HUES6 (cell line): ENCODE data around the gene FOXF2.

ENCODE experiments used
- H3K27ac ChIP-seq: 2 replicates; pipeline ENCODE4 v1.7.0; 2013; ENCODE audit warnings: low read depth, mild to moderate bottlenecking, low read length, inconsistent platforms
- H3K27me3 ChIP-seq: 2 replicates; pipeline ENCODE4 v1.6.1; 2013; ENCODE audit warnings: low read length; ENCODE audit not compliant: control insufficient read depth, insufficient read depth
- H3K36me3 ChIP-seq: 2 replicates; pipeline ENCODE4 v1.6.1; 2013; ENCODE audit warnings: low read length; ENCODE audit not compliant: control insufficient read depth, insufficient read depth
- H3K4me1 ChIP-seq: 2 replicates; pipeline ENCODE4 v1.6.1; 2013; ENCODE audit warnings: low read length; ENCODE audit not compliant: control insufficient read depth, insufficient read depth
- H3K4me3 ChIP-seq: 2 replicates; pipeline ENCODE4 v1.5.1; 2013; ENCODE audit warnings: low read depth, low read length
- H3K9ac ChIP-seq: one replicate; pipeline ENCODE4 v1.6.1; 2013; ENCODE audit warnings: mild to moderate bottlenecking, low read length
- H3K9me3 ChIP-seq: 2 replicates; pipeline ENCODE4 v1.6.1; 2013; ENCODE audit warnings: low read depth, low read length; ENCODE audit not compliant: control insufficient read depth, insufficient read depth

Gene FOXF2

DNA sequence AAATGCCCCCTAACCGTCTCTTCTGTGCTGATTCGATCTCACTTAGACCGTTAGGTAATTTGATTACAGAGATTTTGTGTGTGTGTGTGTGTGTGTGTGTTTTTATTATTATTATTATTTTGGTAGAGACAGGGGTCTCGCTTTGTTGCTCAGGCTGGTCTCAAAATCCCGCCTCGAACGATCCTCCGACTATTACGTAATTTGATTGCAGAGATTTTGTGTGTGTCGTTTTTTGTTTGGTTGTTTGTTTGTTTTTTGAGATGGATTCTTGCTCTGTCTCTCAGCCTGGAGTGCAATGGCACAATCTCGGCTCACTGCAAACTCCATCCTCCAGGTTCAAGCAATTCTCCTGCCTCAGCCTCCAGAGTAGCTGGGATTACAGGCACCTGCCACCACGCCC is 28.3 kb downstream of the FOXF2 start:
- Histone ChIP-seq H3K9ac (no peak overlapping the region), H3K27me3 (no peaks in the 10 kb centered on the region), H3K9me3 (peaks cover 14% of the 10 kb centered on the region), H3K36me3 (no peaks in the 10 kb centered on the region), H3K4me3 (no peak overlapping the region), H3K4me1 (peaks cover 10% of the 10 kb centered on the region; the same call in 1 of the 2 replicates), H3K27ac (no peak overlapping the region)

DNA sequence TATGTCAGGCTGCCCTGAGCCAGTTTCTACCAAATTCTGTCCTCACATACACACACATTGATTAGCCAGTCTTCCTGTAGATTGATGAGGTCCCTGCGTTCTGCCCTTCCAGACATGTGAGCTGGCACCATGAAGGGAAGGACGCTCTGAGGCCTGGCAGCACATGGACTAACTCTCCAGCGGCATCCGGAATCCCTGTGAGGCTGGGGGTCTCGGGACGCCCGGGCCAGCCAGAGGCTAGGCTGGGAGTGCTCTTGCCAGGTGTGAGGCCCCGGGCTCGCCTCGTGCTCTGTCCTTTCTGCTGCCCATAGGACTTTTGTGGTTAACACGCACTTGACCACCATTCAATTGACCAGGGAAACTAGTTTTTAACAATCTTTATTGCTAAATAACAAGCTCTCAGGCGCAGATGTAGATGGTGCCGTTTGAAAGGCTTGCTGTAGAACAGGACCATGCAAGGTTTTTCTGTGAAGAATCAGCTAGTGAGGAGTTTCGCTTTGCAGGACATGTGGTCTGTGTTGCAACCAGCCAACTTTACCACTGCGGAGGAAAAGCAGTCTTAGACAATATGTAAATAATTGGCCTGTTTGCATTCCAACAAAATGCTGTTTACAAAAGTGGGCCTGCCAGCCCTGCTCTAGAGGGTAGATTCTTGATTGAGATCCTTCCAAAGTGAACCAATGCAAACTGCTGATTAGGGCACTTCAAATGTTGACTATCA is 29.3 kb downstream of the FOXF2 start:
- Histone ChIP-seq H3K4me3 (no peak overlapping the region), H3K27me3 (no peaks in the 10 kb centered on the region), H3K9ac (no peak overlapping the region), H3K4me1 (peaks cover 10% of the 10 kb centered on the region; the same call in 1 of the 2 replicates), H3K36me3 (no peaks in the 10 kb centered on the region), H3K9me3 (peaks cover 14% of the 10 kb centered on the region), H3K27ac (no peak overlapping the region)

DNA sequence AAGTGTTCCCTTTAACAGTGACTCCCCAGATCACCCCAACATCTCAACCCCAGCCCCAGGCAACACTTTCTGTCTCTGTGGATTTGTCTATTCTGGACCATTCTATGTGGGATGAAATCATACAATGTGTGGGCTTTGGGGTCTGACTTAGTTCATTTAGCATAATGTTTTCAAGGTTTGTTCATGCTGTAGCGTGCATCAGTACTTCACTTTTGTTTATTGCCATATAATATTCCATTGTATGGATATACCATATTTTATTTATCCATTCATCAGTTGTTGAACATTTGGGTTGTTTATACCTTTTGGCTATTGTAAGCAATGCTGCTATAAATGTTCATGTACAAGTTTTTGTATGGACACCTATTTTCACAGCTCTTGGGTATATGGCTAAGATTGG is 31.0 kb downstream of the FOXF2 start:
- Histone ChIP-seq H3K4me3 (no peak overlapping the region), H3K9ac (no peak overlapping the region), H3K27me3 (0 out of 2 replicates have a peak, but pooled peaks cover 3% of the 10 kb centered on the region), H3K4me1 (peaks cover 14% of the 10 kb centered on the region), H3K36me3 (no peaks in the 10 kb centered on the region), H3K27ac (no peak overlapping the region), H3K9me3 (peaks cover 14% of the 10 kb centered on the region)

DNA sequence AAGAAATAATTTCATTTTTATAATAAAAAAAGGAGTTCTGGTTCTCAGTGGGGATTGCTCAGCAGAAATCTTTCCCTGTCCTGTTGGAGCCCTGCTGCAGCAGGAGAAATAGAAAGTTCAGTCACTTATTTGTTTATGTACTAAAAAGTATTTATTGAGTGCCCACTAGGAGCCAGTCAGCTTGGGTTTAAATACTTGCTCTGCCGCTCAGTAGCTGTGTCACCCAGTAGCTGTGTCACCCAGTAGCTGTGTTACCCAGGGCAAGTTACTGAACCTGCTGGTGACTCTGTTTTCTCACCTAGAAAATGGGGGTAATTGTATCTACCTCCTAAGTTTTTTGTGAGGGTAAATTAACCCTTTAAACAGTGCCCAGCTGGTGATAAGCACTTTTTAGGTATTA is 32.9 kb downstream of the FOXF2 start:
- peaks cover 4% of the 10 kb centered on the region for H3K4me1 ChIP-seq
- H3K4me3 ChIP-seq: no peak overlapping the region
- H3K36me3 ChIP-seq: no peaks in the 10 kb centered on the region
- H3K27me3 ChIP-seq: 0 out of 2 replicates have a peak, but pooled peaks cover 3% of the 10 kb centered on the region
- no peak overlapping the region for H3K9ac ChIP-seq
- peaks cover 14% of the 10 kb centered on the region for H3K9me3 ChIP-seq
- no peak overlapping the region for H3K27ac ChIP-seq

DNA sequence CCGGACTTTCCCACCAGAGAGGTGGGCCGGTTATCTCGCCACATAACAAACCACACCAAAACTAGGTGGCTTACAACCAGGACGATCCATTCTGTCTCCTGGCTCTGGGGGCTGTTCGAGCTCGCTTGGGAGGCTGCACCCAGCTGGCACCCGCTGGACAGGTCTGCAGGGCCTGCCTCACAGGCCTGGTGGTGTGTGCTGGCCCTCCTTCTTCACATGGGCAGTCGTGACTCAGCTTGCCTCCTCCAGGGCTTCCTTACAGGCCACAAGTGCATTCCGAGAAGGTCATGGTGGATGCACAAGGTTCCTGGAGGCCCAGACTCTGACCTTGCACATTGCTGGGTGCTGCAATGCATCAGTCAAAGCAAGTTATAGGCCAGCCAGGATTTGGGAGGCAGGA is 34.2 kb downstream of the FOXF2 start:
- Histone ChIP-seq H3K4me3 (no peak overlapping the region), H3K9ac (no peak overlapping the region), H3K27ac (no peak overlapping the region), H3K36me3 (no peaks in the 10 kb centered on the region), H3K4me1 (peaks cover 4% of the 10 kb centered on the region), H3K9me3 (peaks cover 14% of the 10 kb centered on the region), H3K27me3 (0 out of 2 replicates have a peak, but pooled peaks cover 3% of the 10 kb centered on the region)

DNA sequence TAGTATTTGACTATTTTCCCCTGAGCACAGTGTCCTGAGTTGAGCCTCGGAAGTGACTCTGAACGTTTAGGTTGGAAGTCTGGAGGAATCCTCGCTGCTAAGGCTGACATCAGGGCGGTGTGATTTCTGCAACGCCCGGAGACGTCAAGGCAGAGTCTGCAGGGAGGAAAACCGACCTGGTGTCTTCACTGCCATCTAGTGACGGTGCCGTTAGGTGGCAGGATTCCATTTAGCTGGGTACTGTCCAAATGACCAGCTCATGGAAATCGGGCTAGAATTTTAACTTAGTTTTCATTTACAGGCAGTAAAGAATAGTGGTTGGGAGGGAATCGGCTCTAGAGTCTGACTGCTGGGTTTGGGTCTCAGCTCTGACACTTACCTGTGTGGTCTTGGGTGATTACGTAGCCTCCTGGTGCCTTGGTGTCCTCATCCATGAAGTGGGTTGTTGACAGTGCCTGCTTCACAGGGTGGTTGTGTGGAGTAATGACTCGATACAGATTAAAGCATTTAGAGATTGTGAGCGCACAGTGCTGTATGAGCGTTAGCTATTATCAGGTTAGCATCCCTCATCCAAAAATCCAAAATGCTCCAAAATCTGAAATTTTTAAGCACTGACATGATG is 35.0 kb downstream of the FOXF2 start:
- H3K4me3 ChIP-seq: no peak overlapping the region
- peaks cover 14% of the 10 kb centered on the region for H3K9me3 ChIP-seq
- no peaks in the 10 kb centered on the region for H3K36me3 ChIP-seq
- no peak overlapping the region for H3K9ac ChIP-seq
- H3K27me3 ChIP-seq: 0 out of 2 replicates have a peak, but pooled peaks cover 3% of the 10 kb centered on the region
- no peak overlapping the region for H3K27ac ChIP-seq
- peaks cover 4% of the 10 kb centered on the region for H3K4me1 ChIP-seq

DNA sequence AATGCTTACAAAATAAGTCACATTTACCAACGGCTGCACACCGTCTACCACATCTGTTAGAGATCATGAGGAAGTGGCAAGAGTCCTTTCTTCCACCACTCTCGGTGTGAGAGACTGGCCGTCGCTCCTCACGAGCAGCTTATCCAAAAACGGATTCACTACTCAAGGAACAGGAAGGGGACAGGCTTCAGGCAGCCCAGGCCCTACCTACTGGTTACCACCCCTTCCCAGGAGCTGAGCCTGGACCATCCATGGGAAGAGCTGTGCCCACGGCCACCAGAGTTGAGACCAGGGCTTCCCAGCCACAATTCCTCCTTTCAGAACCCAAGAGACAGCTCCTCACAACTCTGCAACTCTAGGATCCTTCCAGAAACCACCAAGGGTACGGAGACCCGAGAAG is 37.0 kb downstream of the FOXF2 start:
- H3K4me3 ChIP-seq: no peak overlapping the region
- no peak overlapping the region for H3K27ac ChIP-seq
- H3K9me3 ChIP-seq: peaks cover 2% of the 10 kb centered on the region; the same call in 1 of the 2 replicates
- H3K9ac ChIP-seq: no peak overlapping the region
- H3K36me3 ChIP-seq: no peaks in the 10 kb centered on the region
- H3K27me3 ChIP-seq: 0 out of 2 replicates have a peak, but pooled peaks cover 3% of the 10 kb centered on the region
- H3K4me1 ChIP-seq: peaks cover 4% of the 10 kb centered on the region

DNA sequence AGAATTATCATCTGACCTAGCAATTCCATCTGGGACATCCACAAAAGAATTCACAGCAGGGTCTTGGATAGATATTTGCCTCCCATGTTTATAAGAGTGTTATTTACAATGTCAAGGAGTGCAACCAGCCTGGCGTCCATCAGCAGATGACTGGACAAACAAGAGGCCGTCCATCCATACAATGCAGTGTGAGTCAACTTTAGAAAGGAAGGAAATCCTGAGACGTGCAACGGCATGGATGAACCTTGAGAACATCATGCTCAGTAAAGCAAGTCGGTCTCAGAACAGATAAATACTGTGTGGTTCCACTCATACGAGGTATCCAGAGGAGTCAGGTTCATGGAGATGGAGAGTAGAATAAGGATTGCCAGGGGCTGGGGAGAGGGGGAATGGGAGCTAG is 46.4 kb downstream of the FOXF2 start:
- Histone ChIP-seq H3K27ac (no peak overlapping the region), H3K36me3 (no peaks in the 10 kb centered on the region), H3K9me3 (0 out of 2 replicates have a peak, but pooled peaks cover 3% of the 10 kb centered on the region), H3K4me1 (peaks cover 17% of the 10 kb centered on the region), H3K27me3 (peaks cover 17% of the 10 kb centered on the region; the same call in 1 of the 2 replicates), H3K9ac (no peak overlapping the region), H3K4me3 (no peak overlapping the region)

DNA sequence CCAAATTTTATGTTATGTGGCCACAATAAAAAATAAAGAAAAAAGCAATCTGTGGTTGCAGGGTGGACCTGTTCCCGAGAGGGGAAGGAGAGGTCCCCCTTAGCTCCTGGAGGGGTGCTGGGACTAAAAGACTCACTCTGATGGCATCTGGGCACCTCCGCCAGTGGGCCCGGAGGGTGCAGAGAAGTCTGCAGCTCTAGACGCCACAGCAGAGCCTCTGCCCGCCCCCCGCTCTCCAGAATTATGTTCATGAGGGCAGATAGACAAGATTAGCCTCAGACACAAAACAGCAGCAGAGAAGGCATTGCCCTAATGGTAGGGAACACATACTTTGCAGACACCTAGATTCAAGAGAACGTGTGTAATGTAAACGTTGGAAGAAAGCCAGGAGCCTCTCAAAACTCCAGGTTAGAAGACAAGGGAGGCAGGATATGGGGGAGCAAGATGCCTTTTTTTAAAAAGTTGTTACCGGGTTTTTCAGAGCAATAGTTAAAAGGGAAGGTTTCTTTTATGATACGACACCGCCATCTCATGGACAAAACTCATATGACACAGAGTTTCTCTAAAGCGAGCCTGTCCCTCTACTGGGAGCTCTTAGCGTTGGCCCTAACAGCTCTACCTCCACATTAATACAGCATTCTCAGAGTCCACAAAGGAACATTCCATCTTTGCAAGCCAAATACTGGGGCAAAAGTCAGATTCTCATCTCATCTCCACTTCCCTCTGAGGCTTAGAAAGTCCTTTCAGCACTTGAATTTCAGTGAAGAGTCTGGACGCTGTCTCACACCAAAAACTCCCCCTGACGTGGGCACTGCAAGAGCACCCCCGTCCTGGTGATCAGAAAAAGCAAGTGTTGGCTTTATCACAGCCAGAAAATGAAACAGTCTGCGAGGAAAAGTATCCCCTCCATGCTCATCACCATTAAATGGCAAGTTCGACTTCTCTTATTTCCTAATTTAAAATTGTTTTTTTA is 47.2 kb downstream of the FOXF2 start:
- H3K9ac ChIP-seq: no peak overlapping the region

DNA sequence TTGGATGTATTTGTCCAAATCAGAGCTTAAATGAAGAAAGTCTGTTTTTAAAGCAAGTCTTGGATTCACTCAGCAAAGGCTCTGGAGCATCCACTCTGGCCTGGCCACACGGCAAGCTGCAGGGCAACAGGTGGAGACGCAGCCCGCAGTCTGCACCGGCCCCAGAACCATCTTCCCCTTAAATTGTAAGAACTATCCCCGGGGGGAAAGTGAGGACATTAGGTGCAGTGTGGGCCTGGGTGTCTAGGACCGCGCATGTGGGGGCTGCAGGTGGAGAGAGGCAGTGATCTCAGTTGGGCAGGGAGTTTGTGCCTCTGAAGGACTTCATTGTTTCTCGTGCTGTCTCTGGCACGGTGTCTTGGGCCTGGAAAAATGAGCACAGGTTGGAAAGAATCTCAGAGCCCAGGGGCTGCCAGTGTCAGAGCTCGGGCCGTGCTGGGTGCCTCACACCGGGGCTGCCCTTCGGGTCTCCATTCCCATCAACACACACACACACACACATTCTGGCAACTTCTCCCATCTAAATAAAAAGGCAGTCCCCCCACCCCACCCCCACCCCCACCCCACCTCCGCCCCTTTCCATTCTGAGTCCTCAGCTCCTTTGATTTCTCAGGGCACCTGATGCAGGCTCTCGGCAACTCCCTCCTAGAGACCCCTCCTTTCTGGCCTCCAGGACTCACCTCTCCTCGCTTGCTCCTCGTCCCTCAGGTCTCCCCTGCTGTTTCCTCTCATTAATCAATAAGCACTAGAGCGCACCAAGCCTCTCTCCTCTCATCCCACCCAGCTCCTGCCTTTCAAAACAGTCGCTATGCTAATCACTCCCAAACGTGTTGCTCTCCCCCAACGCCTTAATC is 48.4 kb downstream of the FOXF2 start:
- Histone ChIP-seq H3K27me3 (peaks cover 17% of the 10 kb centered on the region; the same call in 1 of the 2 replicates), H3K4me1 (peaks cover 17% of the 10 kb centered on the region), H3K9me3 (peaks cover 13% of the 10 kb centered on the region; the same call in 1 of the 2 replicates), H3K4me3 (no peak overlapping the region), H3K36me3 (no peaks in the 10 kb centered on the region), H3K27ac (no peak overlapping the region), H3K9ac (no peak overlapping the region)

More for the DNA sequence above, 47.2 kb downstream of the FOXF2 start:
- Histone ChIP-seq H3K27me3 (peaks cover 17% of the 10 kb centered on the region; the same call in 1 of the 2 replicates), H3K4me3 (no peak overlapping the region), H3K27ac (no peak overlapping the region), H3K4me1 (peaks cover 17% of the 10 kb centered on the region), H3K9me3 (0 out of 2 replicates have a peak, but pooled peaks cover 3% of the 10 kb centered on the region), H3K36me3 (no peaks in the 10 kb centered on the region)
